ENCODE results near the gene ADCK2. TPM values are rescaled to one million over a fixed set of nuclear protein-coding genes. Genes with fewer than 3 reads are reported as not detected.

The ADCK2 gene
- total and polyA plus RNA-seq, 2 donors (not counting 3 experiments of a cell fraction or from before 2014, with no cell fraction given) = 10.3 to 13.3 TPM

DNA sequence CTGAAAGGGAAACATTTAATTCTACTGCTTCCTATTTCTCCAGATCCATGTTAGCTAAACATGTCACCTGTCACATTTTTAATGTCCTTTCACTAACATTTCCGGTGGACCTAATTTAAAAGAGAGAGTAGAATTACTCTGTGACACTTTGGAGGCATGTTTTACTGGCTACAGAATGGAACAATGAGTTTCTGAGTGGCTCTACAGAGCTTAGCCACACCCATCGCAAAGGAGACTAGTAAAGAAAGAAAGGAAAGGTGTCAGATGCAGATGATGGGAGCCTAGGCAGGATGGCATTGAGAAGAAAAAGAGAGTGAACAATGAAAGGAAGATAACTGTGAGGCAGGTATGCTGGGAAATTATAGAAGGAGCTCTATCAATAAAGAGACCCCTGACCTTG lies 59.7 kb downstream of the ADCK2 start:
- intact Hi-C loops (cut with micrococcal nuclease) = no loop called here
- Histone ChIP-seq H3K9ac (replicated peaks; ENCODE audit: extremely low read depth, insufficient read depth, low read length) (no peak overlapping the region), H3K79me2 (ENCODE audit: control insufficient read depth, insufficient read depth, low read length) (no peaks in the 10 kb centered on the region), H3K36me3 (ENCODE audit: control insufficient read depth in 2 of 2, extremely low read depth in 1 of 2, insufficient read depth in 2 of 2, low read length in 2 of 2) (no peaks in the 10 kb centered on the region), H3K27ac (ENCODE audit: insufficient read depth, low read depth, low read length) (no peak overlapping the region), H3K9me3 (replicated peaks; ENCODE audit: control insufficient read depth, insufficient read depth, low read length) (no peaks in the 10 kb centered on the region), H4K20me1 (replicated peaks; ENCODE audit: control insufficient read depth, extremely low read depth, insufficient read depth, low read length) (no peaks in the 10 kb centered on the region), H3K4me2 (ENCODE audit: insufficient read depth, low read length) (no peak overlapping the region), H3K27me3 (ENCODE audit: control insufficient read depth in 2 of 2, insufficient read depth in 2 of 2, low read length in 2 of 2) (no peaks in the 10 kb centered on the region), H2AFZ (ENCODE audit: low read depth, low read length) (no peak overlapping the region), H3K4me3 (replicated peaks in 1 of 3; ENCODE audit: insufficient read depth in 1 of 3, low read depth in 1 of 3, low read length in 3 of 3) (no peak overlapping the region), H3K4me1 (ENCODE audit: control insufficient read depth, extremely low read depth, insufficient read depth, low read length) (no peaks in the 10 kb centered on the region), H3K9me1 (replicated peaks; ENCODE audit: control insufficient read depth, extremely low read depth, insufficient read depth, low read length) (no peaks in the 10 kb centered on the region)
- BruUV-seq (replicated peaks) = no TSS peak
- ChIA-PET CTCF (interaction anchor here (1.4 kb wide), 1 partner anchor 8 kb away, joined by 4 read pairs; no protein-coding TSS in a partner anchor), POLR2A (no interaction called here)
- dilution Hi-C loops (cut with MboI; ENCODE audit: extremely low pct_ligation_motif_present, low sequenced_read_pairs) = no loop called here
- TF ChIP-seq, protein P1, sequence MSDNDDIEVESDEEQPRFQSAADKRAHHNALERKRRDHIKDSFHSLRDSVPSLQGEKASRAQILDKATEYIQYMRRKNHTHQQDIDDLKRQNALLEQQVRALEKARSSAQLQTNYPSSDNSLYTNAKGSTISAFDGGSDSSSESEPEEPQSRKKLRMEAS (IDR thresholded peaks at IDR 0.05; ENCODE audit: insufficient read depth, insufficient read length) = no peak
- TF ChIP-seq EZH2 (IDR thresholded peaks at IDR 0.05; ENCODE audit: borderline replicate concordance, low read depth, low read length, severe bottlenecking) = no peak
- TF ChIP-seq FOS (IDR thresholded peaks at IDR 0.05; ENCODE audit: borderline replicate concordance, insufficient read depth, low read length) = no peak
- TF ChIP-seq MYC (IDR thresholded peaks at IDR 0.05; ENCODE audit: low read depth, low read length) = no peak
- TF ChIP-seq JUN (IDR thresholded peaks at IDR 0.05; ENCODE audit: borderline replicate concordance, insufficient read depth, insufficient read length, low read depth) = no peak
- DNase-seq (ENCODE audit: low read depth, low spot score) = no peak
- FAIRE-seq = no peak

DNA sequence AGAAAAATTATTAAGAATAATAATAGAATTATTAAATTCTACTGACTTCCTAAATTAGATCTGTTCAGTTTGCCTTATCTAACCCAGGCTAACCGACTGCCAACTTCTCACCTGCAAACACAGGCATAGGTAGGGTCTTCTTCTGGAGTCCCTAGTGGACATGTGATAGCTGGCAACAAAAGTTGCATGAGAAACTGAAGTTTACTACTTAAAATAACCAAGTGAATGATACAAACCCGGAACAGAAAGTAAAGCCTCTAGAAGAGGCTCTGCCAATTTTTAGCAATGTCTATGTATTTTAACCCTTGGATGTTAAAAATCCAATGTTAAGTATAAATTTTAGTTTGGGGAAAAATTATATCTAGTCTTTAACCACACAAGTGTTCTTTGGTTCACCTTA lies 61.4 kb downstream of the ADCK2 start:
- dilution Hi-C loops (cut with MboI; ENCODE audit: extremely low pct_ligation_motif_present, low sequenced_read_pairs) = no loop called here
- no peak overlapping the region for H2AFZ ChIP-seq (ENCODE audit: low read depth, low read length)
- H4K20me1 ChIP-seq (replicated peaks; ENCODE audit: control insufficient read depth, extremely low read depth, insufficient read depth, low read length) = no peaks in the 10 kb centered on the region
- FAIRE-seq (no peak), DNase-seq (ENCODE audit: low read depth, low spot score) (no peak)
- H3K4me2 ChIP-seq (ENCODE audit: insufficient read depth, low read length) = no peak overlapping the region
- CTCF ChIA-PET = no interaction called here
- no peak overlapping the region for H3K27ac ChIP-seq (ENCODE audit: insufficient read depth, low read depth, low read length)
- intact Hi-C loops (cut with micrococcal nuclease) = no loop called here
- no peaks in the 10 kb centered on the region for H3K9me1 ChIP-seq (replicated peaks; ENCODE audit: control insufficient read depth, extremely low read depth, insufficient read depth, low read length)
- H3K36me3 ChIP-seq (ENCODE audit: control insufficient read depth in 2 of 2, extremely low read depth in 1 of 2, insufficient read depth in 2 of 2, low read length in 2 of 2) = no peaks in the 10 kb centered on the region
- POLR2A ChIA-PET = no interaction called here
- H3K9ac ChIP-seq (replicated peaks; ENCODE audit: extremely low read depth, insufficient read depth, low read length) = no peak overlapping the region
- no TSS peak for BruUV-seq (replicated peaks)
- H3K4me1 ChIP-seq (ENCODE audit: control insufficient read depth, extremely low read depth, insufficient read depth, low read length) = no peaks in the 10 kb centered on the region
- TF ChIP-seq EZH2 (IDR thresholded peaks at IDR 0.05; ENCODE audit: borderline replicate concordance, low read depth, low read length, severe bottlenecking) (no peak), POLR2AphosphoS5 (IDR thresholded peaks at IDR 0.05; ENCODE audit: insufficient read depth, low read depth, low read length) (no peak)
- TF ChIP-seq, protein P1 (IDR thresholded peaks at IDR 0.05; ENCODE audit: insufficient read depth, insufficient read length) = no peak
- H3K27me3 ChIP-seq (ENCODE audit: control insufficient read depth in 2 of 2, insufficient read depth in 2 of 2, low read length in 2 of 2) = no peaks in the 10 kb centered on the region
- H3K79me2 ChIP-seq (ENCODE audit: control insufficient read depth, insufficient read depth, low read length) = no peaks in the 10 kb centered on the region
- no peak overlapping the region for H3K4me3 ChIP-seq (replicated peaks in 1 of 3; ENCODE audit: insufficient read depth in 1 of 3, low read depth in 1 of 3, low read length in 3 of 3)
- no peaks in the 10 kb centered on the region for H3K9me3 ChIP-seq (replicated peaks; ENCODE audit: control insufficient read depth, insufficient read depth, low read length)
